Esophagus squamous epithelium (tissue), 5 donors: ENCODE measurements around the gene ST6GAL2. TPM values are rescaled to one million over a fixed set of nuclear protein-coding genes. Genes with fewer than 3 reads are reported as not detected.

ENCODE experiments used
- DNase-seq: peaks from one replicate; lab custom pipeline; 2025; lab: John Stamatoyannopoulos, UW
- H3K27ac ChIP-seq, 4 donors: fragments of 200-600 bp; sonication (generic); one replicate each; pipeline ENCODE4 v1.5.1; 2016 to 2019; ENCODE audit warnings: mild to moderate bottlenecking in 1 of 4
- H3K27me3 ChIP-seq, 4 donors: fragments of 200-600 bp; sonication (generic); 1 replicate in 3 of 4; 2 replicates in 1 of 4; pipeline versions ENCODE4 v1.5.1 to v1.6.0; 2017 to 2021; ENCODE audit warnings: antibody characterized with exemption in 1 of 4
- H3K36me3 ChIP-seq, 3 donors: fragments of 200-600 bp; sonication (generic); one replicate each; pipeline ENCODE4 v1.5.1; 2016 to 2019
- H3K4me1 ChIP-seq, 3 donors: fragments of 200-600 bp; sonication (generic); one replicate each; pipeline ENCODE4 v1.5.1; 2017 to 2019
- H3K4me3 ChIP-seq, 4 donors: fragments of 200-600 bp; sonication (generic); 1 replicate in 3 of 4; 2 replicates in 1 of 4; pipeline ENCODE4 v1.5.1; 2016 to 2019; ENCODE audit warnings: mild to moderate bottlenecking in 2 of 4, moderate library complexity in 1 of 4
- H3K9me3 ChIP-seq, 3 donors: fragments of 200-600 bp; sonication (generic); one replicate each; pipeline ENCODE4 v1.5.1; 2016 to 2019
- CTCF ChIP-seq, 6 experiments: fragments of 450-650 bp in 4 of 6; fragments of 200-600 bp in 2 of 6; sonication (generic) in 2 of 6; IDR thresholded peaks; one replicate each; pipeline ENCODE4 v1.5.1; 2016 to 2019; ENCODE audit warnings: antibody characterized with exemption in 6 of 6, mild to moderate bottlenecking in 4 of 6, moderate library complexity in 4 of 6
- POLR2A ChIP-seq, 4 donors: fragments of 450-650 bp; IDR thresholded peaks; one replicate each; pipeline ENCODE4 v1.6.1; 2017; ENCODE audit warnings: antibody characterized with exemption in 4 of 4, mild to moderate bottlenecking in 4 of 4, moderate library complexity in 3 of 4
- WGBS, 2 donors: methylation state at CpG; one replicate each; pipeline ENCODE4 v1.1.5; 2018; 5-methylcytosine and 5-hydroxymethylcytosine counted together
- intact Hi-C: fragments of 100-400 bp; cut with DNase I; formaldehyde crosslinking; loops from one replicate; pipeline ENCODE4 v1.15.0; 2022
- total RNA-seq, 4 donors: library from RNA; depleted of rRNA; stranded (reverse); fragments of >200 nt; gene quantifications; one replicate each; pipeline ENCODE4 v1.1.0, GENCODE V29; 2016
- donor health status: DM: yes; HTN: yes; CAD: no.

Gene ST6GAL2
- total RNA-seq, 4 donors from 2014 or later, result 0.79 to 7.5 (median 4.4) TPM

GRCh38 chr2:106876699-106877098 is 9.3 kb downstream of the ST6GAL2 start:
- no peaks in the 10 kb centered on the region for H3K4me1 ChIP-seq
- 57% methylated on average over 5 of the region's 5 CpGs for WGBS, 2 donors
- H3K4me3 ChIP-seq, result no peak overlapping the region
- no peak for TF ChIP-seq CTCF (IDR thresholded peaks at IDR 0.05)
- no peak for TF ChIP-seq POLR2A (IDR thresholded peaks at IDR 0.05)
- no peak for DNase-seq
- H3K36me3 ChIP-seq, result no peaks in the 10 kb centered on the region
- no peaks in the 10 kb centered on the region for H3K9me3 ChIP-seq
- intact Hi-C loops, result no loop called here
- H3K27me3 ChIP-seq, result no peaks in the 10 kb centered on the region
- H3K27ac ChIP-seq, result no peak overlapping the region

GRCh38 chr2:106869512-106870275 is 16.3 kb downstream of the ST6GAL2 start:
- Histone ChIP-seq H3K4me3 (no peak overlapping the region), H3K36me3 (no peaks in the 10 kb centered on the region), H3K27ac (no peak overlapping the region), H3K27me3 (no peaks in the 10 kb centered on the region), H3K9me3 (no peaks in the 10 kb centered on the region), H3K4me1 (peaks cover 0 to 14% (median 0%) of the 10 kb centered on the region in 3 donors)
- intact Hi-C loops, result no loop called here
- no peak for DNase-seq
- no peak for TF ChIP-seq POLR2A (IDR thresholded peaks at IDR 0.05)
- no peak for TF ChIP-seq CTCF (IDR thresholded peaks at IDR 0.05)
- WGBS, 2 donors, result 71 to 75% methylated on average over 2 of the region's 8 CpGs

GRCh38 chr2:106868275-106868674 is 17.7 kb downstream of the ST6GAL2 start:
- intact Hi-C loops, result no loop called here
- no peaks in the 10 kb centered on the region for H3K36me3 ChIP-seq
- WGBS, 2 donors, result 63 to 80% methylated on average over 7 of the region's 7 CpGs
- no peak overlapping the region for H3K27ac ChIP-seq
- peak overlapping the region in 1 of 4 donors; percentile 6 for H3K4me3 ChIP-seq
- no peak for TF ChIP-seq POLR2A (IDR thresholded peaks at IDR 0.05)
- peak in 2 of 6 experiments; percentile 52 to 53 for TF ChIP-seq CTCF (IDR thresholded peaks at IDR 0.05)
- H3K27me3 ChIP-seq, result no peaks in the 10 kb centered on the region
- no peak for DNase-seq
- H3K9me3 ChIP-seq, result no peaks in the 10 kb centered on the region
- peaks cover 0 to 20% (median 0%) of the 10 kb centered on the region in 3 donors for H3K4me1 ChIP-seq

GRCh38 chr2:106867196-106867953 is 18.6 kb downstream of the ST6GAL2 start:
- 29 to 34% methylated on average over 7 to 10 of the region's 10 CpGs for WGBS, 2 donors
- DNase-seq, result no peak
- peaks cover 0 to 27% (median 0%) of the 10 kb centered on the region in 3 donors for H3K4me1 ChIP-seq
- no peaks in the 10 kb centered on the region for H3K9me3 ChIP-seq
- H3K27me3 ChIP-seq, result no peaks in the 10 kb centered on the region
- intact Hi-C loops, result no loop called here
- no peaks in the 10 kb centered on the region for H3K36me3 ChIP-seq
- H3K4me3 ChIP-seq, result peak overlapping the region in 2 of 4 donors; percentile 6 to 28
- TF ChIP-seq POLR2A (IDR thresholded peaks at IDR 0.05) (no peak), CTCF (IDR thresholded peaks at IDR 0.05) (no peak)
- H3K27ac ChIP-seq, result no peak overlapping the region

- no peak overlapping the region for H3K27ac ChIP-seq
- H3K36me3 ChIP-seq, result no peaks in the 10 kb centered on the region
- no peaks in the 10 kb centered on the region for H3K27me3 ChIP-seq
- peaks cover 0 to 32% (median 0%) of the 10 kb centered on the region in 3 donors for H3K4me1 ChIP-seq
- 39 to 41% methylated on average over 3 of the region's 3 CpGs for WGBS, 2 donors
- H3K4me3 ChIP-seq, result no peak overlapping the region
- H3K9me3 ChIP-seq, result no peaks in the 10 kb centered on the region
- DNase-seq, result no peak
- TF ChIP-seq CTCF (IDR thresholded peaks at IDR 0.05) (no peak), POLR2A (IDR thresholded peaks at IDR 0.05) (no peak)
- intact Hi-C loops, result no loop called here
Observed at GRCh38 chr2:106866641-106867040, 19.3 kb downstream of the ST6GAL2 start.
